IMR-90 (cell line): ENCODE data around the gene PPP1R37. TPM values are rescaled to one million over a fixed set of nuclear protein-coding genes. Genes with fewer than 3 reads are reported as not detected.

Experiments used
- ATAC-seq: fragments of 200-7000 bp; cut with Tn5 transposase; 2 replicates; pipeline ENCODE4 v1.9.1; 2020; ENCODE audit warnings: low read depth, mild to moderate bottlenecking, moderate library complexity
- BruUV-seq: library from RNA; stranded (reverse); fragments of 400-500 nt; replicated peaks from 2 replicates; lab custom pipeline; 2021; lab: Mats Ljungman, UMichigan
- CTCF ChIA-PET: fragments of 300-600 bp; formaldehyde crosslinking; extraction: SDS; loops from one replicate; lab custom pipeline; 2021; ENCODE audit warnings: antibody characterized with exemption; lab: Yijun Ruan, JAX
- POLR2A ChIA-PET: fragments of 300-600 bp; sonication (Branson Sonifier 250); formaldehyde crosslinking; loops from one replicate; lab custom pipeline; 2022; ENCODE audit warnings: antibody characterized with exemption; ENCODE audit not compliant: unreplicated experiment; lab: Charles Lee
- DNase-seq: peaks from one replicate; pipeline ENCODE4 v3.0.0; 2013
- H2AFZ ChIP-seq: replicated peaks from 2 replicates; pipeline ENCODE3; 2013; ENCODE audit warnings: low read length, mild to moderate bottlenecking; ENCODE audit not compliant: poor library complexity
- H2AK5ac ChIP-seq: 2 replicates; pipeline ENCODE4 v1.6.1; 2013; ENCODE audit warnings: low read depth, low read length, inconsistent platforms
- H2AK9ac ChIP-seq: replicated peaks from 2 replicates; pipeline ENCODE3; 2013; ENCODE audit warnings: mild to moderate bottlenecking, low read depth, low read length, moderate library complexity; ENCODE audit not compliant: poor library complexity
- H2BK120ac ChIP-seq: 2 replicates; pipeline ENCODE4 v1.6.1; 2013; ENCODE audit warnings: low read depth, low read length, inconsistent platforms
- H2BK15ac ChIP-seq: 3 replicates; pipeline ENCODE4 v1.6.1; 2013; ENCODE audit warnings: low read depth, low read length, inconsistent platforms
- H2BK20ac ChIP-seq: 2 replicates; pipeline ENCODE4 v1.6.1; 2013; ENCODE audit warnings: low read depth, mild to moderate bottlenecking, inconsistent platforms, low read length, moderate library complexity
- H2BK5ac ChIP-seq: 2 replicates; pipeline ENCODE4 v1.6.1; 2013; ENCODE audit warnings: mild to moderate bottlenecking, low read depth, low read length, inconsistent platforms; ENCODE audit not compliant: poor library complexity, severe bottlenecking
- H3K14ac ChIP-seq: replicated peaks from 2 replicates; pipeline ENCODE4 v1.6.1; 2013; ENCODE audit warnings: low read depth, low read length, inconsistent platforms
- H3K18ac ChIP-seq: 2 replicates; pipeline ENCODE4 v1.6.1; 2013; ENCODE audit warnings: low read depth, low read length, control low read depth
- H3K23ac ChIP-seq: 2 replicates; pipeline ENCODE4 v1.6.1; 2013; ENCODE audit warnings: low read depth, low read length, inconsistent platforms
- H3K27ac ChIP-seq: 2 replicates; pipeline ENCODE4 v1.5.1; 2013; ENCODE audit warnings: mild to moderate bottlenecking, control low read depth, low read length; ENCODE audit not compliant: insufficient read depth
- H3K27me3 ChIP-seq: 2 replicates; pipeline ENCODE4 v1.6.1; 2013; ENCODE audit warnings: low read length; ENCODE audit not compliant: control insufficient read depth, insufficient read depth
- H3K36me3 ChIP-seq: 2 replicates; pipeline ENCODE4 v1.6.1; 2013; ENCODE audit warnings: low read length, mixed read lengths; ENCODE audit not compliant: control insufficient read depth, insufficient read depth
- H3K4ac ChIP-seq: 2 replicates; pipeline ENCODE4 v1.6.1; 2013; ENCODE audit warnings: low read depth, low read length, inconsistent platforms
- H3K4me1 ChIP-seq: 2 replicates; pipeline ENCODE4 v1.6.1; 2013; ENCODE audit warnings: low read length, mixed read lengths; ENCODE audit not compliant: control insufficient read depth, insufficient read depth
- H3K4me2 ChIP-seq: 2 replicates; pipeline ENCODE4 v1.6.1; 2013; ENCODE audit warnings: low read depth, mild to moderate bottlenecking, control low read depth, low read length, moderate library complexity
- H3K4me3 ChIP-seq: 2 replicates; pipeline ENCODE4 v1.5.1; 2013; ENCODE audit warnings: low read depth, mild to moderate bottlenecking, control low read depth, low read length, moderate library complexity; ENCODE audit not compliant: insufficient read depth
- H3K56ac ChIP-seq: 2 replicates; pipeline ENCODE4 v1.6.1; 2013; ENCODE audit warnings: low read length, inconsistent platforms; ENCODE audit not compliant: insufficient read depth; ENCODE audit errors: extremely low read depth
- H3K79me1 ChIP-seq, 2 experiments: 2 replicates each; pipeline ENCODE4 v1.6.1; 2013; ENCODE audit warnings: low read length in 2 of 2, inconsistent platforms in 1 of 2, low read depth in 1 of 2
- H3K9ac ChIP-seq: 2 replicates; pipeline ENCODE4 v1.6.1; 2013; ENCODE audit warnings: low read depth, low read length, control low read depth
- H3K9me1 ChIP-seq: 2 replicates; pipeline ENCODE4 v1.6.1; 2013; ENCODE audit warnings: low read length, inconsistent platforms; ENCODE audit not compliant: insufficient read depth
- H3K9me3 ChIP-seq: 2 replicates; pipeline ENCODE4 v1.6.1; 2013; ENCODE audit warnings: low read length; ENCODE audit not compliant: control insufficient read depth, insufficient read depth
- H4K20me1 ChIP-seq: 2 replicates; pipeline ENCODE4 v1.6.1; 2013; ENCODE audit warnings: low read length, inconsistent platforms; ENCODE audit not compliant: insufficient read depth
- H4K5ac ChIP-seq: 2 replicates; pipeline ENCODE4 v1.6.1; 2013; ENCODE audit warnings: mild to moderate bottlenecking, low read depth, low read length, control low read depth
- H4K8ac ChIP-seq, 2 experiments: 2 replicates each; pipeline ENCODE4 v1.6.1; 2013; ENCODE audit warnings: low read depth in 2 of 2, low read length in 2 of 2, control low read depth in 1 of 2, inconsistent platforms in 1 of 2
- H4K91ac ChIP-seq: 2 replicates; pipeline ENCODE4 v1.6.1; 2013; ENCODE audit warnings: low read depth, low read length, inconsistent platforms; ENCODE audit not compliant: insufficient read depth
- BHLHE40 ChIP-seq: fragments of 150-350 bp; IDR thresholded peaks from 2 replicates; pipeline ENCODE4 v1.6.1; 2016; ENCODE audit warnings: mild to moderate bottlenecking, low read depth, low read length
- CEBPB ChIP-seq: IDR thresholded peaks from 2 replicates; pipeline ENCODE4 v1.6.1; 2012; ENCODE audit warnings: low read depth, low read length, improper control_type of control experiment
- CHD1 ChIP-seq: IDR thresholded peaks from 2 replicates; pipeline ENCODE4 v1.6.1; 2012; ENCODE audit warnings: low read depth, low read length, improper control_type of control experiment
- MAFK ChIP-seq: IDR thresholded peaks from 2 replicates; pipeline ENCODE4 v1.6.1; 2012; ENCODE audit warnings: low read depth, low read length, improper control_type of control experiment
- MAZ ChIP-seq: IDR thresholded peaks from 2 replicates; pipeline ENCODE4 v1.6.1; 2012; ENCODE audit warnings: low read depth, mild to moderate bottlenecking, low read length, improper control_type of control experiment, moderate library complexity, borderline replicate concordance
- POLR2A ChIP-seq: IDR thresholded peaks from 2 replicates; pipeline ENCODE4 v1.6.1; 2012; ENCODE audit warnings: mild to moderate bottlenecking, low read depth, low read length
- RAD21 ChIP-seq: IDR thresholded peaks from 2 replicates; pipeline ENCODE4 v1.6.1; 2012; ENCODE audit warnings: low read length, improper control_type of control experiment
- RFX5 ChIP-seq: IDR thresholded peaks from 2 replicates; pipeline ENCODE4 v1.8.0; 2012; ENCODE audit warnings: low read depth, mild to moderate bottlenecking, low read length, moderate library complexity
- SMC3 ChIP-seq: fragments of 150-350 bp; IDR thresholded peaks from 2 replicates; pipeline ENCODE4 v1.6.1; 2016; ENCODE audit warnings: low read depth, mild to moderate bottlenecking, antibody characterized with exemption, low read length, moderate library complexity
- WGBS, 2 experiments: methylation state at CpG; one replicate each; pipeline versions ENCODE4 v1.1.5 to v1.1.7; 2013; ENCODE audit warnings: missing lambda C conversion rate in 2 of 2; ENCODE audit not compliant: insufficient read length in 1 of 2; ENCODE audit errors: extremely low coverage in 2 of 2; 5-methylcytosine and 5-hydroxymethylcytosine counted together
- dilution Hi-C: fragments of 300-500 bp; cut with HindIII; formaldehyde crosslinking; loops from one replicate; pipeline ENCODE4 v1.14.3; 2018; ENCODE audit warnings: low sequenced_read_pairs; ENCODE audit not compliant: unreplicated experiment
- in situ Hi-C: fragments of 300-500 bp; cut with MboI; formaldehyde crosslinking; loops from 3 replicates; pipeline ENCODE4 v1.14.3; 2019; ENCODE audit warnings: low sequenced_read_pairs, inconsistent platforms, mixed read lengths
- intact Hi-C: fragments of 100-400 bp; cut with micrococcal nuclease; formaldehyde crosslinking; loops from 2 replicates; pipeline ENCODE4 v1.10.0; 2022
- polyA plus RNA-seq, 3 experiments: library from polyadenylated mRNA; depleted of rRNA; stranded (reverse); fragments of >200 nt; gene quantifications; 2 replicates each; pipeline ENCODE4 v1.2.3, GENCODE V29; 2012; ENCODE audit warnings: low replicate concordance in 1 of 3
- total RNA-seq: library from RNA; depleted of rRNA; stranded (reverse); fragments of >200 nt; gene quantifications from 2 replicates; pipeline ENCODE4 v1.2.3, GENCODE V29; 2012
- TF ChIP-seq, protein P1 (sequence below): fragments of 150-350 bp; IDR thresholded peaks from 2 replicates; pipeline ENCODE4 v1.6.1; 2016; ENCODE audit warnings: low read depth, mild to moderate bottlenecking, low read length, moderate library complexity, borderline replicate concordance
- TF ChIP-seq, protein P2 (sequence below): conservative IDR thresholded peaks from 2 replicates; pipeline ENCODE4 v1.5.1; 2012; ENCODE audit warnings: mild to moderate bottlenecking, low read depth, low read length, improper control_type of control experiment

PPP1R37 gene
- total and polyA plus RNA-seq, 2 of the 4 experiments (the other 2 are of a cell fraction), result 13.1 to 18.5 TPM

DNA sequence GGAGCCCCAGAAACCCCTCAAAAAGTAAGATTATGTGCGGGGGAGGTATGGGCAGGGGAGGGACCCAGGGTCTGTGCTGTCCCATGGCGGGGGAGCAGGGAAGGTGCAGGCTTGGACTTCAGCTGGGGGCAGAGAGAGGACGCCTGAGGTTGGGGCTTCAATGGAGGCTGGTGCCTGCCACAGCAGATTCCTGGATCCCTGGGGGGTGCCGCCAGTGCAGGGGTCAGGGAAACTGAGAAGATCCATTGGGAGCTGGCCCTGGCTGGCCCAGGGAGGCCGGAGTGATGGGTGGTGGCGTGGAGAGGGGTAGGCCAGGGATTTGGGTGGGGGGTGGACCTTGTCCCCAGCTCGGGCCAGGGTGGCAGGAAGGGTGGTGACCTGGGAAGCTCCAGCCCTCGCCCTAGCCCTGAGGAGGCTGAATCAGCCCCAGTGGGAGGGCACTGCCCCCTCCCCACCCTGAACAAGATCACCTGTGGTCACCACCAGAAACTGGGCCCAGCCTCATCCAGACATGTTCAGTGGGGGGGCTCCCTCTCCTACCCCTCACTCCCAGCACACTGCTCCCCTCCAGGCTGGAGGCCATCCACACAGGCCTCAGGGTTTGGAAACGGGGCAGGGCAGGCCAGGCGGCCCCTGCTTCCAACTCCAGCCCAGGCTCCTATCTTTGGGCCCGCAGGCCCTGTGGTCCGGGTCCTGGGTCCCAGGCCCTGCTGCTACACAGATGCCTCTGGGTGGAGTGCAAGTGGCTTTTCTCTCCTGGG is 66.4 kb downstream of the PPP1R37 start (continued):
- no peak for TF ChIP-seq MAFK

DNA sequence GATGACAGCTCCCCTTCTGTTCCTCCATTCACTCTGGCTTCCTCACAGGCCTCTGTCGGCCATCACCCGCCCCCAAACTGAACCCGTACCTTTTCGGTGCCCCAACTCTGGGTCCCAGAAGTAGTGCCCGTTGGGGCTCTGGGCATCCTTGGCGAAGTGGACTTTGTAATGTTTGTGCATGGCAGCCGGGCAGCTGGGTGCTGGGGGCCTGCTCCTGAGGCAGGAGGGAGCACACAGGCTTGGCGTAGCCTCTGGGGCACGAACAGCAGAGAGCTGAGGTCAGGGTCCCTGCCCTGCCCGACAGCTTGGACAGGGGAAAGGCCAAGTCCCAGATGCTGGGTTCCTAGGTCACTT is 67.0 kb downstream of the PPP1R37 start:
- no peaks in the 10 kb centered on the region for H3K36me3 ChIP-seq
- H2AK9ac ChIP-seq, result no peak overlapping the region
- H3K79me1 ChIP-seq, result no peaks in the 10 kb centered on the region
- no peak overlapping the region for H4K8ac ChIP-seq
- peaks cover 22% of the 10 kb centered on the region for H3K27me3 ChIP-seq
- no peak overlapping the region for H3K27ac ChIP-seq
- no peak overlapping the region for H3K9ac ChIP-seq
- no peak for ATAC-seq
- H2BK15ac ChIP-seq, result no peak overlapping the region
- no peak overlapping the region for H3K56ac ChIP-seq
- POLR2A ChIA-PET, result no interaction called here
- no peaks in the 10 kb centered on the region for H3K9me3 ChIP-seq
- no peak overlapping the region for H3K14ac ChIP-seq
- no peak overlapping the region for H4K91ac ChIP-seq
- 79% methylated on average over 7 of the region's 10 CpGs; no CpG with 5 or more reads in 1 of the 2 experiments for WGBS, 2 experiments
- TF ChIP-seq BHLHE40 (no peak), CHD1 (no peak), RAD21 (no peak), CEBPB (no peak), MAZ (no peak), RFX5 (no peak), SMC3 (no peak), POLR2A (no peak), MAFK (no peak)
- TF ChIP-seq, protein P1, sequence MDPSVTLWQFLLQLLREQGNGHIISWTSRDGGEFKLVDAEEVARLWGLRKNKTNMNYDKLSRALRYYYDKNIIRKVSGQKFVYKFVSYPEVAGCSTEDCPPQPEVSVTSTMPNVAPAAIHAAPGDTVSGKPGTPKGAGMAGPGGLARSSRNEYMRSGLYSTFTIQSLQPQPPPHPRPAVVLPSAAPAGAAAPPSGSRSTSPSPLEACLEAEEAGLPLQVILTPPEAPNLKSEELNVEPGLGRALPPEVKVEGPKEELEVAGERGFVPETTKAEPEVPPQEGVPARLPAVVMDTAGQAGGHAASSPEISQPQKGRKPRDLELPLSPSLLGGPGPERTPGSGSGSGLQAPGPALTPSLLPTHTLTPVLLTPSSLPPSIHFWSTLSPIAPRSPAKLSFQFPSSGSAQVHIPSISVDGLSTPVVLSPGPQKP, result no peak
- TF ChIP-seq, protein P2, sequence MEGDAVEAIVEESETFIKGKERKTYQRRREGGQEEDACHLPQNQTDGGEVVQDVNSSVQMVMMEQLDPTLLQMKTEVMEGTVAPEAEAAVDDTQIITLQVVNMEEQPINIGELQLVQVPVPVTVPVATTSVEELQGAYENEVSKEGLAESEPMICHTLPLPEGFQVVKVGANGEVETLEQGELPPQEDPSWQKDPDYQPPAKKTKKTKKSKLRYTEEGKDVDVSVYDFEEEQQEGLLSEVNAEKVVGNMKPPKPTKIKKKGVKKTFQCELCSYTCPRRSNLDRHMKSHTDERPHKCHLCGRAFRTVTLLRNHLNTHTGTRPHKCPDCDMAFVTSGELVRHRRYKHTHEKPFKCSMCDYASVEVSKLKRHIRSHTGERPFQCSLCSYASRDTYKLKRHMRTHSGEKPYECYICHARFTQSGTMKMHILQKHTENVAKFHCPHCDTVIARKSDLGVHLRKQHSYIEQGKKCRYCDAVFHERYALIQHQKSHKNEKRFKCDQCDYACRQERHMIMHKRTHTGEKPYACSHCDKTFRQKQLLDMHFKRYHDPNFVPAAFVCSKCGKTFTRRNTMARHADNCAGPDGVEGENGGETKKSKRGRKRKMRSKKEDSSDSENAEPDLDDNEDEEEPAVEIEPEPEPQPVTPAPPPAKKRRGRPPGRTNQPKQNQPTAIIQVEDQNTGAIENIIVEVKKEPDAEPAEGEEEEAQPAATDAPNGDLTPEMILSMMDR, result no peak
- dilution Hi-C loops (no loop called here), intact Hi-C loops (no loop called here), in situ Hi-C loops (no loop called here)
- H2BK120ac ChIP-seq, result no peak overlapping the region
- CTCF ChIA-PET, result interaction anchor here (1.7 kb wide), 1 partner anchor 89 kb away, joined by 4 read pairs; no protein-coding TSS in a partner anchor
- no peak overlapping the region for H3K4me2 ChIP-seq
- no peak overlapping the region for H2AK5ac ChIP-seq
- no TSS peak for BruUV-seq
- no peak overlapping the region for H3K23ac ChIP-seq
- H3K18ac ChIP-seq, result no peak overlapping the region
- no peak overlapping the region for H4K5ac ChIP-seq
- H3K9me1 ChIP-seq, result no peaks in the 10 kb centered on the region
- H3K4me3 ChIP-seq, result no peak overlapping the region
- no peak overlapping the region for H2BK5ac ChIP-seq
- peaks cover 2% of the 10 kb centered on the region; the same call in 1 of the 2 replicates for H3K4me1 ChIP-seq
- no peak overlapping the region for H2BK20ac ChIP-seq
- peaks cover 5% of the 10 kb centered on the region; the same call in 1 of the 2 replicates for H4K20me1 ChIP-seq
- DNase-seq, result no peak
- no peak overlapping the region for H3K4ac ChIP-seq
- H2AFZ ChIP-seq, result peak overlapping the region; percentile 51
